ENCODE data around the gene OR1S1. TPM values are rescaled to one million over a fixed set of nuclear protein-coding genes. Genes with fewer than 3 reads are reported as not detected.

The OR1S1 gene
- total and polyA plus RNA-seq, 2 experiments from 2014 or later: not detected

- H3K4me1 ChIP-seq (ENCODE audit: low read depth): no peaks in the 10 kb centered on the region
- H3K9me3 ChIP-seq (ENCODE audit: low read depth): no peaks in the 10 kb centered on the region
- no peaks in the 10 kb centered on the region for H3K27me3 ChIP-seq
- no peaks in the 10 kb centered on the region for H3K36me3 ChIP-seq
- no peak overlapping the region for H3K27ac ChIP-seq
- DNase-seq (ENCODE audit: low read depth in 1 of 2, low spot score in 1 of 2): no peak
- TF ChIP-seq CTCF (IDR thresholded peaks at IDR 0.05; ENCODE audit: low read depth, low read length): no peak
- no peak overlapping the region for H3K4me3 ChIP-seq
Observed at GRCh38 chr11:58243954-58244353, 31.4 kb downstream of the OR1S1 start.

GRCh38 chr11:58254936-58255335 lies 42.4 kb downstream of the OR1S1 start:
- Histone ChIP-seq H3K27ac (no peak overlapping the region), H3K9me3 (ENCODE audit: low read depth) (no peaks in the 10 kb centered on the region), H3K27me3 (no peaks in the 10 kb centered on the region), H3K4me3 (no peak overlapping the region), H3K36me3 (no peaks in the 10 kb centered on the region), H3K4me1 (ENCODE audit: low read depth) (no peaks in the 10 kb centered on the region)
- DNase-seq (ENCODE audit: low read depth in 1 of 2, low spot score in 1 of 2): no peak
- TF ChIP-seq CTCF (IDR thresholded peaks at IDR 0.05; ENCODE audit: low read depth, low read length): no peak

- no peaks in the 10 kb centered on the region for H3K36me3 ChIP-seq
- H3K9me3 ChIP-seq (ENCODE audit: low read depth): no peaks in the 10 kb centered on the region
- no peak for DNase-seq (ENCODE audit: low read depth in 1 of 2, low spot score in 1 of 2)
- H3K4me1 ChIP-seq (ENCODE audit: low read depth): no peaks in the 10 kb centered on the region
- H3K4me3 ChIP-seq: no peak overlapping the region
- H3K27ac ChIP-seq: no peak overlapping the region
- no peak for TF ChIP-seq CTCF (IDR thresholded peaks at IDR 0.05; ENCODE audit: low read depth, low read length)
- H3K27me3 ChIP-seq: no peaks in the 10 kb centered on the region
Observed at GRCh38 chr11:58259983-58260382, 47.5 kb downstream of the OR1S1 start.

Other genes starting within 250 kb of the OR1S1 start
- not detected in 2 replicates for gene OR9Q1, start 188.8 kb upstream of the OR1S1 start, total RNA-seq
- not detected in 2 replicates for gene OR9Q1, start 188.8 kb upstream of the OR1S1 start, polyA plus RNA-seq
- gene OR6Q1, start 181.8 kb upstream of the OR1S1 start, total RNA-seq: not detected in 2 replicates
- not detected in 2 replicates for gene OR6Q1, start 181.8 kb upstream of the OR1S1 start, polyA plus RNA-seq
- not detected in 2 replicates for gene OR9I1, start 87.2 kb upstream of the OR1S1 start, total RNA-seq
- not detected in 2 replicates for gene OR9I1, start 87.2 kb upstream of the OR1S1 start, polyA plus RNA-seq
- not detected in 2 replicates for gene OR9Q2, start 23.6 kb upstream of the OR1S1 start, total RNA-seq
- gene OR9Q2, start 23.6 kb upstream of the OR1S1 start, polyA plus RNA-seq: not detected in 2 replicates
- gene OR1S2, start 8.6 kb upstream of the OR1S1 start, total RNA-seq: not detected in 2 replicates
- gene OR1S2, start 8.6 kb upstream of the OR1S1 start, polyA plus RNA-seq: not detected in 2 replicates
- not detected in 2 replicates for gene OR10Q1, start 16.2 kb downstream of the OR1S1 start, total RNA-seq
- gene OR10Q1, start 16.2 kb downstream of the OR1S1 start, polyA plus RNA-seq: not detected in 2 replicates
- gene OR10W1, start 55.5 kb downstream of the OR1S1 start, total RNA-seq: not detected in 2 replicates
- not detected in 2 replicates for gene OR10W1, start 55.5 kb downstream of the OR1S1 start, polyA plus RNA-seq
- gene OR5B17, start 146.3 kb downstream of the OR1S1 start, total RNA-seq: not detected in 2 replicates
- not detected in 2 replicates for gene OR5B17, start 146.3 kb downstream of the OR1S1 start, polyA plus RNA-seq
- gene OR5B3, start 194.2 kb downstream of the OR1S1 start, total RNA-seq: not detected in 2 replicates
- not detected in 2 replicates for gene OR5B3, start 194.2 kb downstream of the OR1S1 start, polyA plus RNA-seq
- gene OR5B2, start 215.4 kb downstream of the OR1S1 start, total RNA-seq: not detected in 2 replicates
- gene OR5B2, start 215.4 kb downstream of the OR1S1 start, polyA plus RNA-seq: 0.59 TPM in 1 of 2 replicates, not detected in the other
- gene OR5B12, start 229.5 kb downstream of the OR1S1 start, total RNA-seq: not detected in 2 replicates
- not detected in 2 replicates for gene OR5B12, start 229.5 kb downstream of the OR1S1 start, polyA plus RNA-seq

All from cardiac muscle cell (in vitro differentiated cells and primary cell).